ENCODE data around the gene IL12A. TPM values are rescaled to one million over a fixed set of nuclear protein-coding genes. Genes with fewer than 3 reads are reported as not detected.

Gene IL12A
- total and polyA plus RNA-seq, 2 of the 8 experiments (the other 6 are each of a cell fraction or from before 2014, with no cell fraction given), result 0.41 to 0.92 TPM

DNA sequence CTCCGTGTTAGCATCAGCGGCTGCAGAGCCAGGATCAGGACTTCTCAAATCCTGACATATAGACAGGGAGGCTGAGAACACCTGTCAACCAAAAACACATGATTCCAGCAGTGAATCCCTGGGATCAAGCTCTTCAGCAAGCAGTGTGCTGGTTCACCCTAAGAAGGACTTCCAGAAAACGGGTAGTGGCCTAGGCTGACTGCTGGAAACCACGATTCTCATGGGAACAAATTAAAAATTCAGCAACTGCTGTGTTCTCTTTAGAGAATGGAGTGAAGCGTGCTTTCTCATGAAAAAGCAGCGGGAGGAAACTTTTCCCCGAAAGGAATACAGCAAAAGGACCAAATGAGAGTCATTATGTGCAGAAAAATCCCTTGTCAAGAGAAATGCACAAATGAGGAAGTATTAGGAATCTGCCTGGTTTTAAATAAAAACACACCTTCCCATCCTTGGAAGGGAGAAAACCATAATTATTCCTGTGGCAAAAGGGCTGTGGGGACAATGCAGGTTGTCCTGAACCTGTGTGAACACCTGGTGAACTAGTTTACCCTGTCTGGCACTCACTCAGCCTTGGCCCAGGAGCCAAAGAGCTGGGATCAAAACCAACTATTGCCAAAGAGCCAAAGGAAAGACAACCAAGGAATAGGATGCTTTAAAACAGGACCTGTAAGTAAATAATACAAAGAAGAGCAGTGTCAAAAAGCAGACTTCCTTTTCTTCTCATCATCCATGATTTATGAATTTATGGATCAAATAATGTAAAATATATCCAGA, 13.4 kb downstream of the IL12A start:
- Histone ChIP-seq H3K79me1 (ENCODE audit: low read depth, low read length) (no peaks in the 10 kb centered on the region), H3K4me3 (ENCODE audit: extremely low read depth in 1 of 4, insufficient read depth in 2 of 4, low read depth in 3 of 4, low read length in 4 of 4) (no peak overlapping the region), H2BK15ac (ENCODE audit: low read length) (0 out of 2 replicates have a peak overlapping the region, but pooled peaks have one; percentile 72), H4K20me1 (replicated peaks in 1 of 2; ENCODE audit: control insufficient read depth in 1 of 2, insufficient read depth in 2 of 2, low read length in 2 of 2) (no peaks in the 10 kb centered on the region), H3K18ac (ENCODE audit: extremely low read depth, low read length) (no peak overlapping the region), H2BK12ac (ENCODE audit: low read depth, low read length) (no peak overlapping the region), H4K5ac (ENCODE audit: insufficient read length, low read depth, low read length) (no peak overlapping the region), H2AK5ac (ENCODE audit: low read depth, low read length) (no peak overlapping the region), H2BK120ac (replicated peaks; ENCODE audit: low read depth, low read length) (no peak overlapping the region), H3K79me2 (ENCODE audit: control insufficient read depth in 1 of 2, insufficient read depth in 2 of 2, low read length in 2 of 2) (no peaks in the 10 kb centered on the region), H3K4ac (replicated peaks; ENCODE audit: insufficient read length, low read depth, low read length) (no peak overlapping the region), H3K27me3 (replicated peaks in 1 of 4; ENCODE audit: control insufficient read depth in 3 of 4, extremely low read depth in 1 of 4, insufficient read depth in 3 of 4, low read length in 3 of 4) (no peaks in the 10 kb centered on the region), H3K14ac (ENCODE audit: insufficient read length) (no peak overlapping the region), H2AFZ (ENCODE audit: low read length) (no peak overlapping the region), H4K91ac (replicated peaks; ENCODE audit: insufficient read length, low read length) (no peak overlapping the region), H3K56ac (replicated peaks; ENCODE audit: insufficient read length, low read depth, low read length) (no peak overlapping the region), H3K4me2 (ENCODE audit: insufficient read depth in 1 of 2, low read depth in 2 of 2, low read length in 2 of 2) (no peak overlapping the region), H2BK5ac (ENCODE audit: low read depth, low read length) (no peak overlapping the region), H3K23me2 (ENCODE audit: low read depth, low read length) (no peaks in the 10 kb centered on the region), H3K23ac (ENCODE audit: insufficient read length) (no peak overlapping the region), H3K9ac (replicated peaks in 1 of 4; ENCODE audit: extremely low read depth in 1 of 4, low read depth in 3 of 4, low read length in 3 of 4) (no peak overlapping the region), H4K8ac (ENCODE audit: extremely low read depth, insufficient read depth, low read length) (no peak overlapping the region), H2BK20ac (ENCODE audit: low read length) (no peak overlapping the region), H3K27ac (ENCODE audit: low read depth, low read length) (no peak overlapping the region), H3K9me3 (ENCODE audit: insufficient read depth in 2 of 2, low read depth in 1 of 2, low read length in 1 of 2) (no peaks in the 10 kb centered on the region), H3K36me3 (ENCODE audit: control insufficient read depth in 2 of 4, insufficient read depth in 4 of 4, low read length in 3 of 4) (no peaks in the 10 kb centered on the region), H3K4me1 (replicated peaks in 1 of 4; ENCODE audit: control insufficient read depth in 3 of 4, insufficient read depth in 4 of 4, low read length in 3 of 4) (peaks cover 0 to 6% (median 3%) of the 10 kb centered on the region in 4 experiments; a peak in 3 of 7 replicates)
- DNase-seq (ENCODE audit: low read depth in 1 of 2, low spot score in 2 of 2) (no peak), FAIRE-seq (no peak)
- WGBS, 2 experiments (ENCODE audit: extremely low coverage in 1 of 2, insufficient coverage in 1 of 2, insufficient read length in 1 of 2, insufficient replicate concordance in 2 of 2, low coverage in 1 of 2, low lambda C conversion rate in 2 of 2, missing lambda C conversion rate in 1 of 2), result 79% methylated on average over 7 of the region's 7 CpGs; no CpG with 5 or more reads in 1 of the 2 experiments
- CTCF ChIA-PET (ENCODE audit: partially characterized antibody), result interaction anchor here (1.1 to 13.5 kb wide), 13 partner anchors 8 to 857 kb away, joined by 3 to 277 read pairs (median 6); partner anchors contain the start of gene IL12A
- POLR2A ChIA-PET (ENCODE audit: partially characterized antibody), result no interaction called here
- TF ChIP-seq JUN (IDR thresholded peaks at IDR 0.05; ENCODE audit: low read depth, low read length) (no peak), RXRA (IDR thresholded peaks at IDR 0.05; ENCODE audit: insufficient read depth, low read depth, low read length) (no peak), SP4 (IDR thresholded peaks at IDR 0.05; ENCODE audit: low read length) (no peak), POLR2A (IDR thresholded peaks at IDR 0.05; ENCODE audit: control extremely low read depth in 1 of 2, low read depth in 2 of 2, low read length in 2 of 2) (no peak), NRF1 (IDR thresholded peaks at IDR 0.05; ENCODE audit: low read depth, low read length) (no peak), HDAC2 (IDR thresholded peaks at IDR 0.05; ENCODE audit: borderline replicate concordance in 1 of 2, low read depth in 2 of 2, low read length in 2 of 2) (no peak), SUZ12 (IDR thresholded peaks at IDR 0.05; ENCODE audit: low read length) (no peak), TEAD4 (IDR thresholded peaks at IDR 0.05; ENCODE audit: low read depth, low read length) (no peak), GTF2F1 (IDR thresholded peaks at IDR 0.05; ENCODE audit: borderline replicate concordance, low read depth, low read length) (no peak)
- TF ChIP-seq, protein P1, sequence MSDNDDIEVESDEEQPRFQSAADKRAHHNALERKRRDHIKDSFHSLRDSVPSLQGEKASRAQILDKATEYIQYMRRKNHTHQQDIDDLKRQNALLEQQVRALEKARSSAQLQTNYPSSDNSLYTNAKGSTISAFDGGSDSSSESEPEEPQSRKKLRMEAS (IDR thresholded peaks at IDR 0.05), result no peak
